Ecto neural progenitor cell (in vitro differentiated cells): ENCODE results near the gene FAM120B.

Experiments used
- DNase-seq: peaks from one replicate; pipeline ENCODE4 v3.0.0-alpha.2; 2018; ENCODE audit warnings: low spot score

The FAM120B gene

DNA sequence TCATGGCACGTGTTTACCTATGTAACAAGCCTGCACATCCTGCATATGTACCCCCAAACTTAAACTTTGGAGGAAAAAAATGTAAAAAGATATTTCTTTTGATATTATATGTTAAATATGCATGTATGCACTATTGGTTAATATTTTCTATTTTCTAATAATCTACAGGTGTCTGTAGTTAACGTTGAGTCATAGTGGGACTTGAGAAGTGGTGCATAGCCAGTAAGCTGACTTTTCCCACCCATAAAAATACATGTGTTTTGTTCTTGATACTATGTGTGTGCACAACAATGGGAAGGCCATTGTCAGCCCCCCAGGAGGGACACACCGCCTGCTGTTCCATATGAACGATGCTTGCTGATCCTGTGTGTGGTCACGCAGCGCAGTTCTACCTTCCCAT, 49.1 kb downstream of the FAM120B start:
- DNase-seq, result no peak

DNA sequence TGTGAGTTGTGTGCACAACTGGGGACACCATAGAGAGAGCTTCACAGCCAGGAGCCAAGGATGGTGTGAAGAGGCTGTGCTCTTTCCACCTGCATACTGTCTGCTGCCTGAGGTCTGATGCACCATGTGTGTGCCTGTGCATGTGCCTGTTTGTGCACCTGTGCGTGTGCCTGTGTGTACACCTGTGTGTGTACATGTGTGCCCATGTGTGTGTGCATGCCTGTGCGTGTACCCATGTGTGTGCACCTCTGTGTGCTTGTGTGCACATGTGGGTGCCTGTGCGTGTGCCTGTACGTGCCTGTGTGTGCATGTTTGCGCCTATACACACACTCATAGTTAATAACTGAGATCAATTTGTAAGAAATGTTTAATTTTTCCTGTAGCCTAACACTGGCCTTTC, 51.3 kb downstream of the FAM120B start:
- DNase-seq, result no peak

DNA sequence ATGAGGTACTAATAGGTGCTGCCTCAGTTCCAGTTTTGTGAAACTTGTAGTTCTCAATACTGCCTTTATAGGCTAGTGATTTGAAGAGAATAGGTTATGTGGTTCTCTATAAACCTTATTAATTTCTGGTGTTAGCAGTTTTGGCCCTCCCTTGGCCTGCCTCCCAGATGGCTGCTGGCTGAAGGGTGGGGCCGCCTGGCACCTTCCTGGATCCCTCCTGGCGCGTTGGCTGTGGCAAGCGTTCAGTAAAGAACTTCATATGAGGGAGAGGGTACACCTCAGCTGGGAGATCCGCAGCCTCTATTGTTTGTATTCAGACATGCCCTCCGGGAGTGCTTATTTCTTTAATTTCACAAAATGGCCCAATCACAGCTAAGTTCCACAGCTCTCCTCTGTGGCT, 51.9 kb downstream of the FAM120B start:
- no peak for DNase-seq

DNA sequence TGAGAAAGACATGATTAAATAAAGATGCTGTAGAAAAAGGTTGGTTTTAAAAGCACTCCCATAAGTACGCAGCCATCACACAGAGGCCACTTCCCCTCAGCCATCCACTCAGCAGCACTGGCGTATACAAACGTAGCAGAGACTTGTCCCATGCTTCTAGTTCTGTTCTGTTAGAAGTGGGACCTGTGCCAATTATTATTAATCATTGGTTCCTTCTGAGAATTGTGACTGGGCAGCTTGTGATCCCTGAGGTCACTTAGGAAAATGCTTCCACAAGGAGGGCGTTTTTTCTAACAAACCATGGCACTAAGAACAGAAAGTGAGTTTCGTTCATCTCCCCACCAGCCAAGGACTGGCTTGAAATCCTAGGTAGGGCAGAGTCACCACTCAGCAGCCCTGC, 53.9 kb downstream of the FAM120B start:
- DNase-seq, result no peak

DNA sequence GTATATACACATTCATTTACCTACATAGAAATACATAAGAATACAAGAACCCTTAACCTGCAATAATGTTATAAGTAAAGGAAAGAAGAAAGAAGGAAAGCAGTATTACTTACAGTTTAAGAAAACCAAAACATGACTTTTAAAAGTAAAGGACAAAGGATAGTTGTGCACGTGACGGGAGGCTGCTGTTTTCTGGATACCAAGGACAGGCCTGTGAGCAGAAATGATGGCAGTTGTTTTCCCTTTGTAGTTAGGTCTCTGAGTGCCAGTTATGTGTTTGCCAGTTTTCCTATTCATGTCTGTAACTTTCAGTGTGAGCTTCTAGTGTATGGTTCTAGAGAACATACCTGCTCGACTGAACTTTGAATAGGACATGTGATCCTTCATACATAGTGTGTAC, 54.8 kb downstream of the FAM120B start:
- no peak for DNase-seq

DNA sequence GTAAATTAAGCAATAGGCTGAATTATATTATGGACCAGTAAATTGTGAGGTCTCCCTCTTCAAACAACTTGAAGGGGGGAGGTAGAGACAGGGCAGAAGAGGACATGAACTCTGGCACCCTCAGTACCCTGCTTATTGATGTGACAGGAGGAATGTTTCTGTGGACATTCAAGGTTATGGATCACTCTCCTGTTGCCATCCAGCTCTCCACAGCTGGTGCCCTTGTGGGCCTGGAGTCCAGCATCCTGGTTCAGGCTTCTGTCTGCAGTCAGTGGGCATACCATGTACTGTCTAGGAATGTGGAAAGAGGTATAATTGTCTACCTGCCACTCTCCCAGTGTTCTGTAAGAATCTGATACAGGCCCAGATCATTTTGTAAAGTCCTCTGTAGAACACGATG, 55.6 kb downstream of the FAM120B start:
- DNase-seq, result no peak

DNA sequence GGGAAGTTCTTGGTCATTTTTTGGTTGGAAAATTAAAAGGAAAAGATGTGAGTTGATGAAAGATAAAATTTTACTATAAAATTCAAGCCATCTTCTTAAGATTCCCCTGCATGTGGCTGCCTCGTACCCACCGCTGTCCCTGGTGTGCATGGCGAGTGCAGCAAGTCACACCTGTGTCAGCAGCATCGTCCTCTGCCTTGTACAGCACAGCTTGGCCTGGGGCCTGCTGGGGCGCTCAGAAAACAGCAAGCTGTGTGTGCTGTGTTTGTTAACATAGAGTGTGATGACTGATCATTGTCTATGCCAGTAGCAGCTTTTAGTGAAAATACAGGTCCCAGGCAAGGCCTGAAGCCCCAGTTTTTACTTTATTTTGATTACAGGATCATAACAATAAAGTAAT, 56.7 kb downstream of the FAM120B start:
- no peak for DNase-seq

DNA sequence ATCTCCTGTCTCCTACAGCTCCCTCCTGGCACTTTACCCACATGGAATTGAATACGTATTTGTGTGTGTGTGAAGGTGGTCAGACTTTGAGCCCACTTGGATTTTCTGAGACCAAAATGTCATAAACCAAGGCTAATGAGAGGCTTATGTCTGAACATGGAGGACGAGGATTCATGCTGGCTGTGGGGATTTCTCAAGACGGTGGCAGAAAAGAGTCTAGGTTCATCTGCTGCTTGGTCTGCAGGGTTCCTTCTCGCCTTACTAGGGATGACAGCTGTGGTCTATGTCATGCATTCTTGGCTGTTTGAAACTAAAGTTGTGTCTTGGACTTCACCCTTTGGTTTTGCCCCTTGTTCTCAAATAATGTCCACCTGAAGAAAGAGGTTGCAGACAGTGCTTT, 58.6 kb downstream of the FAM120B start:
- DNase-seq, result no peak

DNA sequence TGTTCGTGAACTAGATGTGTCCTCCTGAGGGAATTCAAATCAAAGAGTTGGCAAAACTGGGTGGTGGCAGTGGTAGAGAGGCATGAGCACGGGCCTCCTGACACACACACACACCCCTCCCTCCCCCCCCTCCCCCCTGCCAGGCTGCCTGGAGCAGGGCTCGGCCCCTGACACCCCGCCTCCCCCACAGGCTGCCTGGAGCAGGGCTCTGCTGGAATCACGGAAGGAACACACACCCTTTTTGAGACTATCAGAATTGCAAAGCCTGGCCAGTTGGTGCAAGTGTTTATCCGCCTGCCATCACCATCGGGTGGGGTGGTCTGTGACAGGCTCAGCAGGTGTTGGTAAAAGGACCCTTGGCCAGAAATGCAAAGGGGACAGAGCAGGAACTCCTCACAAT, 59.0 kb downstream of the FAM120B start:
- DNase-seq, result no peak

DNA sequence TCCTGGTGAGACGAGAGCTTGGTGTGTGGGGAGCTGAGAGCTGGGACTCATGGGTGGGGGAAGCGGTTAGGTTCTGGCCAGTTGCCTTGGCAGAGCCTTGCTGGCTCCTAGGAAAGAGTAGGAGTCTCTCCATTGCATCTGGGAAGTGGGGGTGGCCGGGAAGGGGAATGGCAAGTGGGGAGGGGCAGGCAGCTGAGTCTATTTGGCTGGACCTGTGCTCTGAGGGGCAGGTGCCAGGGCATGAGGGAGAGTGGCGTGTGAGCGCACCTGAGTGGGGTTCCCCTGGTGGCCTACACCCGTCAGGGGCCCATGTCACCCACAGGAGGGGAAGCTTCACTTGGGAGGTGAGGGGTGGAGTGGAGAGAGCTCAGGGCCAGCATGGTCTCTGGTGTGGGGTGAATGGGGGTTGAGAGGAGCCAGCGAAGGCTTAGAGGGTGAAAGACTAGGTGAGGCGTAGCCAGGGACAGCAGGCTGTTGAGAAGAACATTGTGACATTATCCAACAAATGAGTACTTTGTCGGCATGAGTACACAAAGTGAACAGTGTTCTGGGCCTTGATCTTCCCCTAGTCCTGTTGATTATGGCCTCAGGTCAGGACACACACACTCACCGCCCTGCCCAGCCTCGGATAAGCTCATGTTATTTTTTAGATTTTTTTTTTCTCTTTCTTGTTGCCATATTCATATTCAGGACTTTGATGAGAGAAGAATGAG, 59.8 kb downstream of the FAM120B start:
- DNase-seq, result no peak

DNA sequence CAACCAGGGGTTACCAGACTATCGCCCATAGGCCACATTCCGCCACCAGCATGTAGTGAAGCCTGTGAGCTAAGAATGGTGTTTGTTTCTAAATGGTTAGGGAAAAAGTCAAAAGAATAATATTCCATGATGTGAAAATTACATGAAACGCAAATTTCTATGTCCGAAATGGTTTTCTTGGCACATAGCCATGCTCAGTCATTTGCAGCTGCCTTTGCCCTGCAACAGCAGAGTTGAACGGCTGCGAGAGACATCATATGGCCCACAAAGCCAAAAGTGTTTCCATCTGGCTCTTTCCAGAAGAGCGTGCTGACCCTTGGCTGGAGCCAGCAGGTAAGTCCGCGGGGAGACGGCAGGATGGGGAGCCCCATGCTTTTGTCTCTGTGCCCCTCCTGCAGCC, 60.7 kb downstream of the FAM120B start:
- no peak for DNase-seq

DNA sequence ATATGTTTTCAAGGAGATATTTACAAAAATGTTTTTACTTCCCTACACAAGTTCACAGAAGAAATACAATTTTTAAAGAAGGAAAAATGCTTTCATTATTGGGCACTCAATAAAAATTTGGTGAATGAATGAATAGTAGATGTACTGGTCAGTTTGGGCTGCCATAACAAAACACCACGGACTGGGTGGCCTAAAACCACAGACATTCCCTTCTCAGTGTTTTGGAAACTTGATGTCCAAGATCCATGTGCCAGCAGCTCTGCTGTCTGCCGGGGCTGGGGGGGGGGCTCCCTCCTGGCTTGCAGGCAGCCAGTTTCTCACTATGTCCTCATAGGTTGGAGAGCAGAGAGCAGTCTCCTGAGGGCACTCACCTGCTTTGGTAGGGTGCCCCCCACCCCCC, 62.0 kb downstream of the FAM120B start:
- DNase-seq, result no peak

DNA sequence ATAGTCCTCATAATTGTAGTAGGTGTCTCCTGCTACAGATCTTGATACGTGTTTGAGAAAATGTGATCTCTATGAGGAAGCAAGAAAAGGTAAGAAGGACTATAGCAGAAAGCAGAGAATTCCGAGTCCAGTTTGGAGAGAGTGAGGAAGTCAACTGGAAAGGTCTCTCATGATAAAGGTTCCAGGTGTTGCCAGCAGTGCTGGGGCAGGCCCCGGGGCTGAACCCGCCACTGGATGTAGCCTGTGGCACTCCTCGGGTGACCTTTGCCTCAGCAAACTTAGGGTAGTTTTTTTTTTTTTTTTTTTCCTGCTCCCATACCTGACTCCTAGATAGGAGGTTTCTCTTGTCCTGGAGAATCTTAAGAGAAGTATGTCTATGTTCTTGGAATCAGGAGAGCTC, 62.8 kb downstream of the FAM120B start:
- no peak for DNase-seq

DNA sequence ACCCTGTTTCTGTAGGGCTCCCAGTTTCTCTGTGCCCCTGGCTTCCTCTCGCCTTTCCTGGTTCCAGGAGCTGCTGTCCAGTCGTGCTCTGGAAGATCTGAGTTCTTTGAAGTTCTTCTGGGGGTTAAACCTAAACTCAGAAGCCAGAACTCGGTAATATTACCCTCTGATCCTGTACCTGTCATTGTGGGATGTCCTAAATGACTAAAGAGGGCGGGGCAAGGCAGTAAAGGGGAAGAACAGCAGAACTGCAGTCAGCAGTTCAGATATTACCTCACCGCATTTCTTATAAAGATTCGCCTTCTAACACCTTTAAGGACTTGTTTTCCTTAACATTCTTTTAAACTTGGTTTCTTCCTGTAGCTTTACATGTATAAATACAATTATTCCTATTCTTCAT, 63.9 kb downstream of the FAM120B start:
- DNase-seq, result no peak

DNA sequence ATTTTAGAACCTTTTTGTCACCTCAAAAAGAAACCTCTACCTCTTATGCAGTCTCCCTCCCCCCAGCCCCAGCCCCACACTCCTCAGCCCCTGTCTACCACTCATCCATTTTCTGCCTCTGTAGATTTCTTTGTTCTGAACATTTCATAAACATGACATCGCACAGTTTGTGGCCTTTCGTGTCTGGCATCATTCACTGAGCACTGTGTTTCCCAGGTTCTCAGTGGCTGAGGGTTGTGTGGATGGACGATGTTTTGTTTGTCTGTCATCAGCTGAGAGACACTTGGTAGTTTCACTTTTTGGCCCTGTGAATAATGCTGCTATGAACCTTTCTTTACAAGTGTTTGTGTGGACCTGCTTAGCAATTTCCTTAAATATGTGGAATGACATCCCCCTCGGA, 64.5 kb downstream of the FAM120B start:
- DNase-seq, result no peak

DNA sequence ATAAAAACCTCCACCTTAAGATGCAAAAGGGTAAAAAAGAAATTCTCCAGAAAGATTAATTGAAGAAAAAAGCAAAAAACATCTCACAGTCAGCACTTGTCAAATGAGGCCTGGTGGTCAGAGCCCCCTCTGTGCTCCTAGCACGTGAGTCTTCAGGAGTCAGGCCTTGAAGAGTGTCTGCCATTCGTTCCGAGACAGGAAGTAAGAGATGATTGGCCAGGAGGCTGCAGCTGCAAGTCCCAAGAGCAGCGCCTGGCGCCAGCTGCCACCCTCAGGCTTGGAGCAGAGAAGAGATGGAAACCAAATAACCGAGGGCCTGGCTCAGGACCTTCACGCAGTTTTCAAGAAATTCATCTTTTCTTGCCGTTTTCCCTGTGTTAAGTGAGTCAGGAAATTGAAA, 65.0 kb downstream of the FAM120B start:
- peak; percentile 55 for DNase-seq

DNA sequence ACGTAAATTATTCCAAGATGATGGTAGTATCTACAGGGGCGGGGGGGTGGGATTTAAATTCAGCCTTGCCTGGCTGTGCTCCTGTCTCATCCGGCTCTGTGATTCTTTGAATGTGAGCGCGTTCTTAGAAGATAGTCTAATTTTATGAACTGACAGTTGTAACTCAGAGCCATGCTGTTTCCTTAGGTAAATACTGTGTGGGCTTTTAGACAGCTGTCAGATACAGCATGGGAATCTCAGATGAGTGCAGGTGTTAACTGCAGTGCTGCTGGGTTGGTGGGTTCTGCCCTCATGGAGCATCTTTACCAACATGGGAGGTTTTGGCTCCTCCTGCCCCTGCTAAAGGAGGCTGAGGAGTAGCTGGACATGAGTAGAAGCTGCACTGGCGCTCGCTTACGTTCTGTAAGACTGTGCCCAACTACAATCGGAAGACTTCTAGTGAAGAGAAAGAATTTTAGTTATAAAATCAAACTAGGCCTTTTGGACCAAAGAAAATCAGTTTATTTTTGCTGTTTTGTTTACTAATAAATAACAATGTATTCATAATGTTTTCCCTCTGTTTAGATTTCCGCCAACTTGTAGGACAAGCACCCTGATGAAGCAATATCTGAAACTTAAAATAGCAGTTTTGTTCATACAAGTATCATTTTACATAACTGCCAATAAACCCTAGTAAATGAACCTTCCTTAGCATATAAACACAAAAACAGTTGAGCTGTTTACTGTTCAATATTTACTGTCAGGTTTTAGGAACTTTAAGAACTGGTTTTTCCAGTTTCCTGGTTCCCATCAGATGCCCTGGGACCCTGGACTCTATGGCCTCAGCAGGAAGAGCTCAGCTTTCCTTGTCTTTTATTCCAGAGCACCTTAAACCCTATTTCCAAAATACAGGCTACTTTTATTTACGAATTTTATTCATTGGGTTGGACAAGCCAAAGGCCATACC, 66.1 kb downstream of the FAM120B start:
- DNase-seq, result no peak

DNA sequence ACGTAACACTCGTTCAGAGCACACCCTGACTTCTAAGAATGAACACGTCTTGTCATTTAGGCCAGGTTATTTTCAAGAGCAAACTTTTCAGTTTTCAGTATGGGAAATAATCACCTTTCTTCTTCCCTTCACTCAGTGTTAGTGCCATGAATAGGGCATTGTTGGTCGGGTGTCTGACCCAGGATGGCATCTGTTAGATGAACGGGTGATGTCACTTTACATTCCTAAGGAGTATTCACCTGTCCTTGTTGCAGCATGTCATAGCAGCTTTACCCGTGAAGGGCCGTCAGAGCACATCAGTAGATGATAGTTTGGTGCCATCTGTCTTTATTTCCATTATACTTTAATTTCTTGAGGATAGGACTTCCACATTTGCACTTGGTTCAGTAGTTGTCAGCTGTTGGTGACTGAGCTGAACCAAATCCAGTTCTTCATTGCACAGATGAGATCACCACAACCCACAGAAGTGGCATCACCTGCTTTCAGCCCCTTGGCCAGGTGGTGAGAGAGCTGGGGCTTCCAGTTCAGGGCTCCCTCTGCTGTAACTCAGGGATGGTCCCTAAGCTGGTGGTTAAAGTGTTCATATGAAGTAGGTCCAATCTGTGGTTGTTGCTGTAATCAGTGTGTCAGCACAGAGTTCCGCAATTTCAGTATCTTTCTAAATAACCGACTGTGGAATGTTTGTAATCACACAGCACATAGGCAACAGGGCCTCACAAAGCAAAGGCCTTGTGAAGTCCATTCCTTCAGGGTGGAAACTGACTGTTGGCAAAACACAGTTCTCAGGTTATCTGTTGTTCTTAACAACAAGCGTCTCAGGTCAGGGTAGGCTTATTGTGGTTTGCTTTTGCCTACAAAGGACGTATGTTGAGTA, 68.2 kb downstream of the FAM120B start:
- no peak for DNase-seq

DNA sequence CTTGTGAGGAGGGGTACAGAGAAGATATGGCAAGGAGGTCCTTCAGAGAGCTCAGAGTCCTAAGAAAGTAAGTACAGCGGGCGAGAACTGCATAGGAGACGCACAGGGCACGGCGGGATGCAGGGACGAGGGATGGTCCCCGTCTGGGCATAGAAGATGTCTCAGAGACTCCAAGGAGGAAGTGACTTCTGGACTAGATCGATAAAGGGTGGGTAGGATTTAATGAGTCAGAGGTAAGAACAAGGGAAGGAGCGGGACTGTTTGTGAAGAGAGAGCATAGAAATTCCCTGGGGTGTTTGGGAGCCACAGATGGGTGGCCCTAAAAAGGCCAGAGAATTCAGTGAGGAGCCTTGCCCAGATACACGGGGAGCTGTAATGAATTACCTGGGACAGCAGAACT, 69.1 kb downstream of the FAM120B start:
- no peak for DNase-seq

DNA sequence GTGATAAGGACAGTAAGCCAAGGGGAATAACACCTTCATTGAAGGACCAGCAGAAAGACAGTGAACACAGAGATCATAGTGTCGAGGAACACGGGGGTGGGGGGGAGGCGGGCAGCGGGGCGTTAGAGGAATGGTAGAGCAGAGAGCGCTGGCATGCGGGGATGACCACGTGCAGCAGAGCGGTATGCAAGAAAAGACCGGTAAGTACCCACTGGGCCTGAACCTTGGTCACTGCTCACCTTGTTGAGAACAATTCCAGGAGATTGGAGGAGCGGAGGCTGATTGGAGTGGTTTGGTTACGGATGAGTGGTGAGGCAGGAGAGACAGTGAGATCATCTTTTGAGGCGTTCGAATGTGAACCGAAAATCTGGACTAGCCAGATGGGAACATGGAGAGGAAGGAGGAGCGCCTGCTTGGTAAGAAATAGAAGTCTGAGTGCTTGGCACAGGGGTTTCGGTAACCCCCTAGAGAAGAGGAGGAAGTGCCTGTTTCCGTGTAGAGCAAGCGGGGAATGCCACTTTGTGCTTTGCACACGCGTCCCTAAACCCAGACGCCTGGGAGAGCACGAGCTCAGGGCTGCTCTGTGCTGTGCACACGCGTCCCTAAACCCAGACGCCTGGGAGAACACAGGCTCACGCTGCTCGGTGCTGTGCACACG, 70.0 kb downstream of the FAM120B start:
- DNase-seq, result no peak

DNA sequence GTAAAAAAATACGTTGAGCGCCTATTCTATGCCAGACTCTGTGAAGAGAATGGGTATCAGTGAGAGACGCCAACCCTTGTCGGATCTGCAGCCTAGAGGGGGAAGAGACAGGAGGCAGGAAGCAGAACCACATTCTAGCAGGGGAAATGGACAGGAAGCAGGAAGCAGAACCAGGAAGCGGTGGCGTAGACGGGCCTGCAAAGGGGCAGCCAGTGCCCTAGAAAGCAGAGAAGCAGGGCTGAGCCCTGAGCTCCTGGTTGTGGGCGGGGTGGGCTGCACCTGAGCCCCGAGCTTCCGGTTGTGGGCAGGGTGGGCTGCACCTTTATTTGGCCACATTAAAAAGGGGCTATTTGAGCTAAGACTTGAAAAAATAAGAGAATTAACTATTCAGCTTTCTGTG, 71.9 kb downstream of the FAM120B start:
- DNase-seq, result no peak

DNA sequence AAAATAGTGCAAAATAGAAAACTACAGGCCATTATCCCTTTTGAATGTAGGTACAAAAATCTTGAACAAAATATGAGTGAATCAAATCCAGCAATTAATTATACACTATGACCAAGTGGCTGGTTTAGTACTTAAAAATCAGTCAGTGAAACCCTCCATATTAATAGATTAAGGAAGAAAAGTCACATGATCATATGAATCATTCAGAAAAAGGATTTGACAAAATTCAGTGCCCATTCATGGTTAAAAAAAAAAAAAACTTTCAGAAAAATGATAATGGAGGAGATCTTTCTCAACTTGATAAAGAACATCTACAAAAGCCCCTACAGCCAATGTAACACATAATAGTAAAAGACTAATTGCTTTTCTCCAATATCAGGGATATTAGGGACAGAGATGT, 75.0 kb downstream of the FAM120B start:
- no peak for DNase-seq
